Upper lobe of left lung (tissue), 6 donors: ENCODE results near the gene CNIH4. TPM values are rescaled to one million over a fixed set of nuclear protein-coding genes. Genes with fewer than 3 reads are reported as not detected.
"Not testable (repeated sequence)": the region's sequence is repeated elsewhere in the genome, so short reads cannot be mapped to it uniquely, and the experiment has no call there.

Experiments used
- ATAC-seq, 2 donors: fragments of 200-7000 bp; cut with Tn5 transposase; one replicate each; pipeline ENCODE4 v1.9.1; 2022; ENCODE audit warnings: mild to moderate bottlenecking in 2 of 2, moderate library complexity in 2 of 2; ENCODE audit not compliant: low FRiP score in 2 of 2
- DNase-seq, 2 donors: peaks; one replicate each; pipeline ENCODE4 v3.0.0-alpha.2; 2019 to 2020
- H3K27ac ChIP-seq, 4 donors: fragments of 200-600 bp; sonication (generic); one replicate each; pipeline ENCODE4 v1.5.1; 2016 to 2019
- H3K27me3 ChIP-seq, 4 donors: fragments of 200-600 bp; sonication (generic); one replicate each; pipeline ENCODE4 v1.5.1; 2017 to 2019
- H3K36me3 ChIP-seq, 4 donors: fragments of 200-600 bp; sonication (generic); one replicate each; pipeline ENCODE4 v1.5.1; 2016 to 2019
- H3K4me1 ChIP-seq, 4 donors: fragments of 200-600 bp; sonication (generic); one replicate each; pipeline ENCODE4 v1.5.1; 2018 to 2019
- H3K4me3 ChIP-seq, 4 donors: fragments of 200-600 bp; sonication (generic); one replicate each; pipeline ENCODE4 v1.5.1; 2017 to 2019; ENCODE audit warnings: mild to moderate bottlenecking in 2 of 4, moderate library complexity in 1 of 4
- H3K9me3 ChIP-seq, 4 donors: fragments of 200-600 bp; sonication (generic); one replicate each; pipeline ENCODE4 v1.5.1; 2018 to 2019
- EP300 ChIP-seq, 4 donors: sonication (generic); formaldehyde crosslinking; IDR thresholded peaks; one replicate each; pipeline ENCODE4 v1.5.1; 2017; ENCODE audit warnings: antibody characterized with exemption in 4 of 4, control low read depth in 2 of 4
- POLR2A ChIP-seq, 4 donors: fragments of 450-650 bp; IDR thresholded peaks; one replicate each; pipeline ENCODE4 v1.5.1; 2016 to 2017; ENCODE audit warnings: antibody characterized with exemption in 4 of 4, mild to moderate bottlenecking in 2 of 4
- POLR2AphosphoS5 ChIP-seq, 2 donors: sonication (generic); formaldehyde crosslinking; IDR thresholded peaks; one replicate each; pipeline ENCODE4 v1.5.1; 2017; ENCODE audit warnings: antibody characterized with exemption in 2 of 2
- WGBS, 2 donors: methylation state at CpG; one replicate each; pipeline ENCODE4 v1.1.5; 2017 to 2018; 5-methylcytosine and 5-hydroxymethylcytosine counted together
- total RNA-seq, 6 donors: library from RNA; depleted of rRNA in 4 of 6; stranded (reverse); fragments of >200 nt in 4 of 6; gene quantifications; one replicate each; pipeline versions ENCODE4 v1.1.0 to v1.2.1, GENCODE V29; 2016 to 2021
- TF ChIP-seq, protein P1 (sequence below), 6 experiments: fragments of 450-650 bp in 4 of 6; fragments of 200-600 bp in 2 of 6; sonication (generic) in 2 of 6; IDR thresholded peaks; one replicate each; pipeline ENCODE4 v1.5.1; 2016 to 2019; ENCODE audit warnings: antibody characterized with exemption in 6 of 6
- donor health status: DM: no; HTN: no; CAD: no; lungs with moderate emphysema.
- donor health status: DM: no; HTN: yes; CAD: no; lungs with severe emphysema.

Gene CNIH4
- total RNA-seq, 6 donors from 2014 or later, result 19.2 to 86.6 (median 38.5) TPM

- no peaks in the 10 kb centered on the region for H3K36me3 ChIP-seq
- DNase-seq (no peak), ATAC-seq (no peak)
- no peak overlapping the region for H3K4me3 ChIP-seq
- H3K4me1 ChIP-seq, result no peaks in the 10 kb centered on the region
- TF ChIP-seq EP300 (IDR thresholded peaks at IDR 0.05) (no peak), POLR2AphosphoS5 (IDR thresholded peaks at IDR 0.05) (no peak), POLR2A (IDR thresholded peaks at IDR 0.05) (no peak)
- TF ChIP-seq, protein P1, sequence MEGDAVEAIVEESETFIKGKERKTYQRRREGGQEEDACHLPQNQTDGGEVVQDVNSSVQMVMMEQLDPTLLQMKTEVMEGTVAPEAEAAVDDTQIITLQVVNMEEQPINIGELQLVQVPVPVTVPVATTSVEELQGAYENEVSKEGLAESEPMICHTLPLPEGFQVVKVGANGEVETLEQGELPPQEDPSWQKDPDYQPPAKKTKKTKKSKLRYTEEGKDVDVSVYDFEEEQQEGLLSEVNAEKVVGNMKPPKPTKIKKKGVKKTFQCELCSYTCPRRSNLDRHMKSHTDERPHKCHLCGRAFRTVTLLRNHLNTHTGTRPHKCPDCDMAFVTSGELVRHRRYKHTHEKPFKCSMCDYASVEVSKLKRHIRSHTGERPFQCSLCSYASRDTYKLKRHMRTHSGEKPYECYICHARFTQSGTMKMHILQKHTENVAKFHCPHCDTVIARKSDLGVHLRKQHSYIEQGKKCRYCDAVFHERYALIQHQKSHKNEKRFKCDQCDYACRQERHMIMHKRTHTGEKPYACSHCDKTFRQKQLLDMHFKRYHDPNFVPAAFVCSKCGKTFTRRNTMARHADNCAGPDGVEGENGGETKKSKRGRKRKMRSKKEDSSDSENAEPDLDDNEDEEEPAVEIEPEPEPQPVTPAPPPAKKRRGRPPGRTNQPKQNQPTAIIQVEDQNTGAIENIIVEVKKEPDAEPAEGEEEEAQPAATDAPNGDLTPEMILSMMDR (IDR thresholded peaks at IDR 0.05), result no peak
- no peaks in the 10 kb centered on the region for H3K27me3 ChIP-seq
- H3K9me3 ChIP-seq, result peaks cover 13 to 17% (median 15%) of the 10 kb centered on the region in 4 donors
- 67 to 70% methylated on average over 2 of the region's 2 CpGs for WGBS, 2 donors
- no peak overlapping the region for H3K27ac ChIP-seq
These were observed 8.5 kb upstream of the CNIH4 start for GRCh38 chr1:224348137-224348536.

GRCh38 chr1:224349716-224350115 is 7.0 kb upstream of the CNIH4 start:
- not testable (repeated sequence) for H3K27ac ChIP-seq, H3K9me3 ChIP-seq, H3K4me1 ChIP-seq, ATAC-seq, H3K4me3 ChIP-seq, H3K36me3 ChIP-seq, H3K27me3 ChIP-seq
- DNase-seq, result peak in 1 of 2 donors; percentile 72
- 91 to 94% methylated on average over 7 to 30 of the region's 30 CpGs for WGBS, 2 donors

GRCh38 chr1:224352436-224353085 is 4.1 kb upstream of the CNIH4 start:
- ATAC-seq, H3K36me3 ChIP-seq, H3K4me1 ChIP-seq, H3K4me3 ChIP-seq, H3K9me3 ChIP-seq, H3K27ac ChIP-seq, H3K27me3 ChIP-seq: not testable (repeated sequence)
- DNase-seq, result peak in 1 of 2 donors; percentile 75
- WGBS, 2 donors, result 92 to 96% methylated on average over 9 to 47 of the region's 49 CpGs

- Histone ChIP-seq H3K27ac (no peak overlapping the region), H3K27me3 (no peaks in the 10 kb centered on the region), H3K36me3 (no peaks in the 10 kb centered on the region), H3K4me3 (no peak overlapping the region), H3K9me3 (no peaks in the 10 kb centered on the region), H3K4me1 (peaks cover 14 to 22% (median 18%) of the 10 kb centered on the region in 4 donors)
- WGBS, 2 donors, result 56 to 63% methylated on average over 5 of the region's 5 CpGs
- DNase-seq (no peak), ATAC-seq (no peak)
- TF ChIP-seq EP300 (IDR thresholded peaks at IDR 0.05), result no peak
- TF ChIP-seq POLR2AphosphoS5 (IDR thresholded peaks at IDR 0.05), result no peak
- no peak for TF ChIP-seq POLR2A (IDR thresholded peaks at IDR 0.05)
These were observed 2.4 kb upstream of the CNIH4 start for GRCh38 chr1:224353975-224354925.

DNA sequence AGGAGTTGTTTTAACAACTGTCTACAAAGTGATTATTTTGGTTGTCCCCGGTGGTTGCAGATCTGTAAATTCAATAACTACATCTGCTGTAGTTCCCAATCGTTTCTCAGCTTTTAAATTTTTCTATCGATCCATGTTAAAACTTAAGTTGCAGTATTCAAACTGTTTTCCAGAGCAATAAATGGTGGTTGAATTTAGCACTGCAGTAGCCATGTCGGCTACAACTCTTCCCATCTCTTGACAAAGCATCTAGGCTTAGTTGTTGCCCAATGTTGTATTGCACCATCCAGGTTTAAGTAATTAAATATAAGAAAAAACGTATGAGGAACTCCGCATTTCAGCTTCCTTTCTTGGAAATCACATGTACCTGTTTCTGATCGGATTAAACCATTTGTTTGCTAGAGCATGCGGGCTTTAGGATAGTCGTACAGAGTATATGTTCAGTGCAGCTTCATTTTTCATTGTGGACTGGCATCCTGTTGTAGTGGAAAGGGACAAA is 996 bp downstream of the CNIH4 start:
- H3K4me3 ChIP-seq, result peak overlapping the region; percentile 81 to 100 (median 91)
- peaks cover 14 to 38% (median 18%) of the 10 kb centered on the region in 4 donors for H3K4me1 ChIP-seq
- H3K9me3 ChIP-seq, result no peaks in the 10 kb centered on the region
- 16 to 19% methylated on average over 9 of the region's 9 CpGs for WGBS, 2 donors
- peak overlapping the region; percentile 88 to 99 (median 91) for H3K27ac ChIP-seq
- H3K36me3 ChIP-seq, result no peaks in the 10 kb centered on the region
- DNase-seq, result no peak
- TF ChIP-seq, protein P1 (IDR thresholded peaks at IDR 0.05), result peak in 2 of 6 experiments; percentile 26
- TF ChIP-seq POLR2AphosphoS5 (IDR thresholded peaks at IDR 0.05) (peak in 1 of 2 donors; percentile 65), EP300 (IDR thresholded peaks at IDR 0.05) (no peak), POLR2A (IDR thresholded peaks at IDR 0.05) (peak in 1 of 4 donors; percentile 55)
- ATAC-seq, result peak; percentile 41 to 60
- no peaks in the 10 kb centered on the region for H3K27me3 ChIP-seq

- Histone ChIP-seq H3K27ac (peak overlapping the region; percentile 88 to 99 (median 91)), H3K36me3 (peaks cover 0 to 2% (median 0%) of the 10 kb centered on the region in 4 donors), H3K27me3 (no peaks in the 10 kb centered on the region), H3K9me3 (no peaks in the 10 kb centered on the region), H3K4me1 (peaks cover 14 to 38% (median 18%) of the 10 kb centered on the region in 4 donors), H3K4me3 (peak overlapping the region in 3 of 4 donors; percentile 81 to 100 (median 85))
- 42 to 69% methylated on average over 4 of the region's 4 CpGs for WGBS, 2 donors
- TF ChIP-seq, protein P1 (IDR thresholded peaks at IDR 0.05), result no peak
- TF ChIP-seq POLR2AphosphoS5 (IDR thresholded peaks at IDR 0.05) (no peak), POLR2A (IDR thresholded peaks at IDR 0.05) (no peak), EP300 (IDR thresholded peaks at IDR 0.05) (no peak)
- DNase-seq (peak in 1 of 2 donors; percentile 36), ATAC-seq (no peak)
These were observed 1.6 kb downstream of the CNIH4 start for GRCh38 chr1:224358237-224358636.
